Fibroblast of skin of right biceps (primary cell): Measurements from ENCODE around the gene SLC8A1.

Experiments
- DNase-seq: peaks from one replicate; pipeline ENCODE4 v3.0.0-alpha.2; 2013

SLC8A1 gene

GRCh38 chr2:40178171-40178778 is 273.6 kb downstream of the SLC8A1 start:
- no peak for DNase-seq

DNA sequence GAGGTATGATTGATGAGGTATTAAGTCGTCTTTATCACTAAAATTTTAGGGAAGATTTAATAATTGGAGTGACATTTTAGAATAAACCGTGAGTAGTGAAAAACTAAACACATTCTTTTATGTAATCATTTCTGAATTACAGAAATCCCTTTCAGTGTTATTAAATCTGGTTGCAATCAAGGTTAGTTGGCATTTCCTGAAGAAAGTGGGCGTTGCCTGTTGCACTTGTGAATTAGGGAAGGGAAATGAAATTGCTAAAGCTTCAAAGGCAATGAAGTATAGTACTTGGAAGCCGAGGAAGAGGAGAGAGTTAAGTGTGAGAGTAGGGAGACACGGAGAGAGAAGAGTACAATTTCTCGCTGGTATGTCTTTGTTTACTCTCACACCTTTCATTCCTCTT is 274.5 kb downstream of the SLC8A1 start:
- peak; percentile 27 for DNase-seq

DNA sequence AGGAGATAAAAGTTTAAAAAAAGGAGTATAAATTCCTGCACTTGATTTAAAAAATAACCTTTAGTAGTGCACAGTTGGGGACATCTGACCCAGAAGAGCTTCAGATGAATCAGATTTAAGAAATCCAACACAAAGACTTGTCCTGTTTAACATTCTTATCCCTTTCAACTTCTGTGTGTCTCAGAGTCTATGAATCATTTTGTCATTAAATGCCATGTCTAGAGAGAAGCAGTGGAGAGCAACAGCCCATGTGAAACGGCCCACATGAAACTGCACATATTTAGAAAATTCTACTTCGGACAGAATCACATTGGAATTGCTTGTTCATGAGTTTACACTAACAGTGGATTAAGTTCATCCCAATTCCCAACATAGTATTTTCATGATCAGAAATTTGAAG is 278.6 kb downstream of the SLC8A1 start:
- DNase-seq: peak; percentile 61

- DNase-seq: no peak
Observed at GRCh38 chr2:40169856-40170255, 282.0 kb downstream of the SLC8A1 start.

- DNase-seq: no peak
Observed at GRCh38 chr2:40169430-40169829, 282.5 kb downstream of the SLC8A1 start.

GRCh38 chr2:40168546-40168945 is 283.3 kb downstream of the SLC8A1 start:
- DNase-seq: no peak

DNA sequence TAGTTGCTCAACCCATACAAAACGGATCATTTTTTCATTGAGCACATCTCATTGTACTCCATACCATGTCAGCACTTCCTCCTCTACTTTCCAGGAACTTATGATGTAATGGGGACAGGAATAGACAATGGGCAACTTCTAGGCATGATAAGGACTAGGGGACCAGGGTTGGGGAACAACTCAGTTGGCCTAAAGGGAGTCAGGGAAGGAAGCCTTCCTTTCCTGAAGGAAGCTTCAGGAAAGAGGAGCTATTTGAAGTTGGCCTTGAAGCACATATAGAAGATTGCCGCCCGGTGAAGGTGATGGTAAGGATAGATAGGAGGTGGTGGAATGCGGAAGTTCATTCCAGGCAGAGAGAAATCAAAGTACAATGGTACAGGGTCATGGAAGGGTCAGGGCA is 283.9 kb downstream of the SLC8A1 start:
- DNase-seq: no peak

DNA sequence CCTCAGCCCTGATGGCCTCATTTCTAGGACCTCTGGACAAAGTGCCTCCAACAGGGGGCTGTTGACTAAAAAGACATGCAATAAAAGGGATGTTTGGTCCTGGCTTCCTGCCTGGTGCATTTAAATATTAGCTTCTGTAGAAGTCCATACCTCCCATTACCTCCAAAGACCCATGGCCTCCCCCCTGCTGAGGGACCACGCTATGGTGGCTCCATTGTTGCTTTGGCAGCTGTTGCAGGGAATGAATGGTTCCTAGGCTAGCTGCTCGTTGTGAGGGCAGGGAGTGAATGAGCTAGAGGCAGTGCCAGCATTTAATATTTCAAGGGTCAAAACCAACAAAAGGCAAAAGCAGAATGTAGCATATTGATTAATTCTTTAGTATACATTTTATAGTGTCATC is 285.9 kb downstream of the SLC8A1 start:
- DNase-seq: no peak

DNA sequence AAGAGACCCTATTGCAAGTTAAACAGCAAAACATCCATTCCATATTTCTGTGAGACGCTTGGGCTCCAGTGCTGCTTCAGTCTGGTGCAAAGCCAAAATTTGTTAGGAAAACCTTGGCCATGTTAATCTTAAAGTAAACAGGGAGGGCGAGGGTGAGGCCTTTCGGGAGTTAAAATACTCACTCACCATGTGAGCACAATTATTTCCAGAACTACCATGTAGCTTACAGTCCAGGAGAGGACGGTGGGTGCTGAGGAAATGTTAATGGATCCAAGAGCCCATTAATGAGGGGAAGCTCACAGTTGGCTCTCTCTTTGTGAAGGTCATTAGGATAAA is 286.4 kb downstream of the SLC8A1 start:
- DNase-seq: no peak

DNA sequence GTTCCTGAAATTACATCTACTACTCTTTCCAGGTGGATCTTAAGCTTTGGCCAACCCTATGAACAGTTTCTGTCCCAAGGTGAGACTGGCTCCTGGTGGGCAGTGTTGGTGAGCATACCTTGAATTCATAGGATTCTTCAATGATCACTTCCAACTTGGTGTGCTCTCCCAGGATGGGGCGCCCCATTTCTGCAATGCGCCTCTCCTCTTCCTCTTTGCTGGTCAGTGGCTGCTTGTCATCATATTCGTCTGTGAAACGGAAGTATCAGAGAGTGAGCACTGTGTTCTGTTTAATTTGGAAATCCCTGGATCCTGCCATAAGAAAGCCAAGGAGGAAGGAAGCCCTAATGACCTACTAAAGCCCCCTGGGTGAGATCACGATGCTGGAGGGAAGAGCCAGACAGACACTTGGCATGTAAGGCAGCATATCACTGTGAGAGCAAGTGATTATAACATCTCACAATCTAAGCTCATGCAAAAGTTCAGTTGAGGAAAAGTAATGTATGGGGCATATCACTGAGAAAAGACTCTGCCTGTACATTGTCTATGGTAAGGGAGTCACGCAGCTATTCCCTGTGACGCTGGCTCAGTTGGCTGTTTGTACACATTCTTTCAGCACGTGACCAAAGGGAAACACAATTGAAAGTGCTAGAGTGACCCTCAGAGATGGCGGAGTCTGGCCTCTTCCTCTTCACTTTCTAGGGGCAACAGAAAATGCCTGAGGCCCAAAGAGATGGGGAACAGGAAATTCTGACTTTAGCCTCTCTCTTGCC is 287.0 kb downstream of the SLC8A1 start:
- DNase-seq: no peak

DNA sequence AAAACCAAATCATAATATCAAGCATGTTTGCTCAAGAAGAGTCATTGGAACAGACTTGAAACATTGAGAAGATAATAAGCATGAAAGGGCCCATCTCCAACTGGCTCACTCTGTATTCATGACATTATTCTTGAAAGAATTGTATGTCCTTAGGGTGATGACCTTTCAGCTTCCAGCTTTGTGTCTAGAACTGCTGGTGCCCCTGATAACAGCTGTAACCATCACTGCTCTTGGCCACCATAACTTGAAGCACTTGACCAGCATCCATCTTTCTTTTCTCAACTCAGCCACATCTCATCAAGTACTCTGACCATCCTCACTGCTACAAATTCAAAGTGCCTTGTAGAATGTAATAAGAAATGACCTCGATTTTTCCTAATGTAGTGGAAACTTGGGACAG is 289.9 kb downstream of the SLC8A1 start:
- no peak for DNase-seq

GRCh38 chr2:40160751-40161218 is 291.1 kb downstream of the SLC8A1 start:
- no peak for DNase-seq

GRCh38 chr2:40159333-40159732 is 292.6 kb downstream of the SLC8A1 start:
- DNase-seq: no peak

GRCh38 chr2:40158781-40159180 is 293.1 kb downstream of the SLC8A1 start:
- no peak for DNase-seq

GRCh38 chr2:40155728-40156127 is 296.2 kb downstream of the SLC8A1 start:
- peak; percentile 14 for DNase-seq

GRCh38 chr2:40150266-40150665 is 301.6 kb downstream of the SLC8A1 start:
- no peak for DNase-seq

GRCh38 chr2:40148334-40148733 is 303.6 kb downstream of the SLC8A1 start:
- DNase-seq: no peak

GRCh38 chr2:40147360-40147759 is 304.5 kb downstream of the SLC8A1 start:
- no peak for DNase-seq

DNA sequence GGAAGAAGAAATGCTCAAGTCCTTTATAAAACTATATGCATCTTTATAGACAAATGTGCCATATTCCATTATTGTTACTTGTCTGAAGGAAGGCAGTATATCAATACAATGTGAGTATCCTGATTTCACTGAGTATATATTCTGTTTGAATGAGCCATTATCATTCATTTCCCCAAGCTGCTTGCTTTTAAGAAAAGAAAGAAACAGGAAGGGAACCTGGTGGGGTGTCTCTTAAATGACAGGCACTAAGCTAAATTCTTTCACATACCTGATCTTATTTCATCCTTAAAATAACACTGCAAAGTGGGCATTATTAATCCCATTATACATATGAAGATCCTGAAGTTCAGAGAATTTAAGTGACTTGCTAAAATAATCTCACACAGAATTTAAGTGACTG is 307.9 kb downstream of the SLC8A1 start:
- no peak for DNase-seq

DNA sequence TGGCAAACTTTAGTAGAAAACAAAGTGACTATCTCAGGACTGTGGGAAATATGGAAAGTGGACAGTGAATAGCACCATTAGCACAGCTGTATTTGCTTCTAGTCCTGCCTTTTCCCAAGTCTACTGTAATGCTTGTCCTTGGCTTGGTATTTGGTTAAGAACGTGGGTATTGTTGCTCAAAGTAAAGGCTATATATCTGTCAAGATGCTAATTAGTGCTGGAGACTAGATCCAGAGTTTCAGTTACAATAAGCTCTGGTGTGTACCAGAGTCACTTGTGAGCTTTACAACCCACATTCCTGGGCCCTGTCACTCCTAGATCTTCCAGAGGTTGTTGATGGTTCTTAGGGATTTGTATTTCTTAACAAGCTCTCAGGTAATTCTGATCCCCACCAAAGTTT is 313.6 kb downstream of the SLC8A1 start:
- no peak for DNase-seq

DNA sequence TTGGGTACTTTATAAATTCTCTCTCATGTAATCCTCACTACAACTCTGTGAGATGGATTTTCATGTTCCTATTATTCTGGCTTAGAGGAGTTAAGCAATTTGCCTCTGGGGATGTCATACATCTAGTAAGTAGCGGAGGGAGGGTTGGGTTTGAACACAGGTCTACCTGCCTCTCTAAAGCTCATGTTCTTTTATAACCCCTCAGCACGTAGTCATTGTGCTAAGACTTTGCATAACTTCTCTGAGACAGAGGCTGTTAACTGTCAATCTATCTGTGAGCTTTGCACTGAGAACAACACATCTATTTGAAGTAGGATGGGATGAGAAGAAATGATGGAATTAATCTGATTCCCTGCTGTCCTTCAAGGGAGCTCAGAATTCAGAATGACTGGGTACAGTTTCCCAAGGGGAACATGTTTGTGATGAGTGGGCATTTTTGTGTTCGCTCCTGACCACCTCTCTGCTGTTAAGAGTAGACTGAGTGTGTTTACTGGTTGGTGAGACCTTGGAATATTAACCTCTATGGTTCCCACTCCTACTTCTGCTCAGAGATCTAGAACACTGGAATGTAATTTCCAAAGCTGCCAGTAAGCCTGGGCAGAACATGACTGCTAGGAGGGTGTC is 320.7 kb downstream of the SLC8A1 start:
- DNase-seq: no peak

- DNase-seq: peak; percentile 15
Observed at GRCh38 chr2:40130251-40130994, 321.5 kb downstream of the SLC8A1 start.

DNA sequence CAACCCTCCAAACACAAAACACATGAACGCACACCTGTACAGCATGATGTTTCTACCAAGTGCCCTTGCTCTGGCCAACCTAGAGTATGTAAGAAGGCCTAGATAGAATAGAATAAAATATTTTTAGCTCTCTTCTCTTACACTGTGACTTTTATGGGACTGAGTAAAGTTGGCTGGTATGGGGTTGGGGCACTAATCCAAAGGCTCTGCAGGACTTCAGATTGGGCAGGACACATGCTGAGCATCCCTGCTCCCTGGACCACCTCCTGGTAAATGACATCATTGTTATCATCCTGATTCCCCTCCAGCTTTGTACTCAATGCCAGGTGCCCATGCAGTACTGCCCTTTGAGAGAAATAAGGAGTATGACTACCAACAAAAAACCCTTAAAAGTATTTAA is 322.2 kb downstream of the SLC8A1 start:
- DNase-seq: no peak

DNA sequence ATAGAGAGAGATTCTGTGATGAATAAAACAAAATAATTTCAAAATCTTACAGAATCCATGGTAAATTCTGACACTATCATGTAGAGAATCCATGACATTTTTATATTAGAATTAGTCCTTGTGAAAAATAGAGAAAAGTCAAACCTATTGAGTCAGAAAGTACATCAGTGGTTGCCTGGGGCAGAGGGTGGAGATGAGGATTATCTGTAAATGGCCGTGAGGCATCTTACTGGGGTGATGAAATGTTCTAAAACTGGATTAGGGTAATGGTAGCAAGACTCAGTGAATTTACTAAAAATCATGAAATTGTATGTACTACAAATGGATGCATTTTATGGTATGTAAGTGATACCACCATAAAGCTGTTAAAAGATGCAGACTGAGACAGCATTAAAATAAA is 323.1 kb downstream of the SLC8A1 start:
- no peak for DNase-seq
